ENCODE measurements around the gene MAGEA4.

GRCh38 chrX:151919610-151920009, 6.9 kb downstream of the MAGEA4 start:
- TF ChIP-seq CTCF (conservative IDR thresholded peaks at IDR 0.05), result no peak
- no peak for TF ChIP-seq EZH2 (IDR thresholded peaks at IDR 0.05; ENCODE audit: low read depth)
